ENCODE results near the gene FAM229A.

Gene FAM229A

DNA sequence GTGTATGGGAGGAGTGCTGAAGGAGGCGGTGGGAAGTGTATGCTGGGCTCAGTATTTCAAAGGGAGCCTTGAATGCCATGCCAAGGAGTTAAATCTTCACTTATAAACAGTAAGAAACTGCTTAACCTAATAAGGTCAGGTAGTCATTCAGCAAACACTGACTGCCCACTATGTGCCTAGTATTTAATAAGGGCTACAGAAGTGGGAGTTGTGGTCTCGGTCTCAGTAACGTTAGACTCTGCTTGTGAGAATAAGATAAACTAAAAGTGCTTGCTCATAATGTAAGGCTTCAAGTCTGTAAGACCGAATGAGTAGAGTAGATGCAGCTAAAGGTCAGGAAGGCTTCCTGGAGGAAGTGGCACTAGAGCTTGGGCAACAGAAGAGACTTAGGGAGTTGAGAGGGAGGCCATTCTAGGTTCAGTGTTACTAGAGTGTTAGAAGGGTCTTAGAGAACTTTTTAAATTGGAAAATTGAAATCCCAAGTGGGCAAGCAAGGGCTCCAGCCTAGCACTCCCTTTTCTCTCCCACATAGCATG, 32.3 kb downstream of the FAM229A start:
- no peak for DNase-seq (ENCODE audit: low read depth)

DNA sequence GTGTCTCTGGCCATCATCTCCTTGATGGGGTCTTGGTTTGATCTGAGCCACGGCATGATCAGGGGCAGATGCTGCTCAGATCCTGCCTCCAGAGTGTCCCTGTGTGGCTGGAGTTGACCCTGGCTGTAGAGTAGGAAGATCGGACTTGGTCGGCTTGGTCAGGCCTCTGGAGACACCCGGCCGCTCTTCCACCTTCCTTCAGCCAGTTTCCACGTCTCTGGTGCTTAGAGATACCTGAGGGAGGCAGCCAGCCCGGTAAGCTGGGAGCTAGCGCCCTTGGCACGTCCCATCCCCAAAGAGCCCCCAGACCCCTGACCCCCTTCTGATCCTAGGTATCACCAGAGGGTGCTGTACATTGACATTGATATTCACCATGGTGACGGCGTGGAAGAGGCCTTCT, 35.1 kb downstream of the FAM229A start:
- no peak for DNase-seq (ENCODE audit: low read depth)

DNA sequence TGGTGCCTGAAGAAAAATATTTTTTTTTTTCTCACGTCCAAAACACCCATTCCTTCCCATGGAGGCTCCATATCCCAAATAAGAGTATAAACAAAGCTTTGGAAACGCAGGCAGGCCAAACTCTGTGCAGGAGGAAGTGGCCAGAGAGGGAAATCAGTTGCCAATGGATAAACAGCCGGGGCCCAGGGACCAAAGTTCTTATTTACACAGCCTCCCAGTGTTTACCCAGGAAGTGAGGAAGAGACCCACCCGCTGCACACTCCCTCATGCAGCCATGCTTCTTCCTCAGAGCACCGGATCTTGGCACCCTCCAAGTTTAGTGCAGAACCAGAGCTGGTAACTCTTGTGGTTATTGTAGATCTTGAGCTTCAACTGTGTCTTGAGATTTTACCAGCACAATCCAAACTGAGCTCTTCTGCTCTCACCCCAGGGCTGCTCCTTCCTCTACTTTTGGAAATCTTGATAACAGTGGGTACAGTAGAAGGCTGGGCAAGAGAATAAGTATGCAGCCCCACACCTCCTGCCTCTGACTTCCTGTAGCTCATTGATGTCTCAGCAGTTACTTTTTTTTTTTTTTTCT, 40.5 kb downstream of the FAM229A start:
- no peak for DNase-seq (ENCODE audit: low read depth)

DNA sequence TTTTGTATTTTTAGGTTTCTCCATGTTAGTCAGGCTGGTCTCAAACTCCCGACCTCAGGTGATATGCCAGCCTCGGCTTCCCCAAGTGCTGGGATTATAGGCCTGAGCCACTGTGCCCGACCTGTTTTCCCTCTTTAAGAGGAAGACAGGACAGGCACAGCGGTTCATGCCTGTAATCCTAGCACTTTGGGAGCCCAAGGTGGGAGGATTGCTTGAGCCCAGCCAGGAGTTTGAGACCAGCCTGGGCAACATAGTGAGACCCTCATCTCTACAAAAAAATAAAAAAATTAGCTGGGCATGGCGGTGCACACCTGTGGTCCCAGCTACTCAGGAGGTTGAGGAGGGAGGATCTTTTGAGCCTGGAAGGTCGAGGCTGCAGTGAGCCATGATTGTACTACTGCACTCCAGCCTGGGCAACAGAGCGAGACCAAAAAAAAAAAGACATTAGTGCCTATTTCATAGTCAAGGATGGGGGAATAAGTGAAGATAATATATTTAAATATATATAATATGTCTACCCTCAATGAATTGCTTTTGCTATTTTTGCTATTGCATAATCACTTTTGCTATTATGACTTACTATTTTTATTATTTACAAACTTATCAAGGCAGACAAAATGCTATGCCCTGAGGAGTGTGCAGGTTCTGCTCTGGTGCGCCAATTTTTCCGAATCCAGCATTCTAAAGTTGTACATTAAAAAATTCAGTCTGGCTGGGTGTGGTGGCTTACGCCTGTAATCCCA, 44.0 kb downstream of the FAM229A start:
- DNase-seq (ENCODE audit: low read depth): no peak

DNA sequence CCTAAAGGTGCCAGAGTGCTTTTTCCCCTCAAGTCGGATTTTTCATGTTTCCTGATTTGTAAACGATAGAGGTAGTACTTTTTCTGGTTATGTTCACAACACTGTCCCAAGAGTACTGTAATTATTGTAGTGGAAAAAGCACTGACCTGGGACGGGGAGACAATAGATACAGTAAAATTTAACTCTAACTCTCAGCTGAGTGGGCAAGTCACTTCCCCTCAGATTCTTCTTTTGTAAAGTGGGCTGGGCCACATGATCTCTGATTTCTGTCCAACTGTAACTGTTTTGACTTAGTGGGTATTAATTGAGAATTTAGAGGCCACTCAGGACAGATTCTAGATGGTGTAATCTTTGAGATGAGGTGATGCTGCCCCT, 45.4 kb downstream of the FAM229A start:
- DNase-seq (ENCODE audit: low read depth): no peak

DNA sequence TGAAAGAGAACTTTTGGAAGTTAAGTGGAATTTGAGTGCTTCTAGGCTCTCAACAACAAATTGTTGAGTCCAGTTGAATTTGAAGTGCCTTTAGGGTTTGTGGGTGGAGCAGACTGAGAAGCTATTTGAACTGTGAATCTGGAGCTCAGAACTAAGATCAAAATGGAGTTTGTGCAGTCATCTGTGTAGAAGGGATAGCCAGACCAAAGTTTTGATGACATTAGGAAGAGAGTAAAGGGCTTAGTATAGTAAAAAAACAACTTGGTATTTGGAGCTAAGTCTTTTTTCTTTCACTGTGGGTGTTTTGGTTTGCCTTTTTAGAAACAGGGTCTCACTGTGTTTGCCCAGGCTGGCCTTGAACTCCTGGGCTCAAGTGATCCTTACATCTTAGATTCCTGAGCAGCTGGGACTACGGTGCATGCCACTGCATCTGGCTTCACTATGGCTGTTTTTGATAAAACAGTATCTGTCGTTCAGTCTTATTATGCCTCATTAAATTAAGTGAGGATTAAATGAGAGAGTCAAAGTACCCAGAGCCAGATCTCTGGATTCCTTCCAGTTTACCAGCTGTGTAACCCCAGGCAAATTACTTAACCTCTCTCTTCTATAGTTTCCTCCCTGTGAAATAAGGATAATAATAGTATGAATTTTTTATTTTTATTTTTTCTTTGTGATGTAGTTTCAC, 50.4 kb downstream of the FAM229A start:
- DNase-seq (ENCODE audit: low read depth): no peak
